D341Med (cell line): Measurements from ENCODE around the gene PMAIP1.
"Not testable (repeated sequence)": the region's sequence is repeated elsewhere in the genome, so short reads cannot be mapped to it uniquely, and the experiment has no call there.

Source experiments
- DNase-seq: peaks from one replicate; pipeline ENCODE4 v3.0.0; 2012; ENCODE audit warnings: low spot score

Gene PMAIP1

GRCh38 chr18:59899298-59900221 is at the start of gene PMAIP1:
Gene PMAIP1 (plus strand): TSS chr18:59899996. CDS start chr18:59900178, 182 bp downstream.
- peak; percentile 98 for DNase-seq

GRCh38 chr18:59851784-59852399 is 47.9 kb upstream of the PMAIP1 start:
- DNase-seq, result no peak

GRCh38 chr18:59852548-59852947 is 47.2 kb upstream of the PMAIP1 start:
- no peak for DNase-seq

- no peak for DNase-seq
These were observed 46.4 kb upstream of the PMAIP1 start for GRCh38 chr18:59853380-59853779.

GRCh38 chr18:59853988-59854387 is 45.8 kb upstream of the PMAIP1 start:
- not testable (repeated sequence) for DNase-seq

GRCh38 chr18:59861009-59861408 is 38.8 kb upstream of the PMAIP1 start:
- DNase-seq, result no peak

- DNase-seq, result no peak
These were observed 37.6 kb upstream of the PMAIP1 start for GRCh38 chr18:59861963-59862819.

- no peak for DNase-seq
These were observed 34.4 kb upstream of the PMAIP1 start for GRCh38 chr18:59865241-59865986.

GRCh38 chr18:59866551-59867269 is 33.1 kb upstream of the PMAIP1 start:
- DNase-seq, result no peak

- DNase-seq, result no peak
These were observed 32.3 kb upstream of the PMAIP1 start for GRCh38 chr18:59867337-59868104.

- no peak for DNase-seq
These were observed 29.1 kb upstream of the PMAIP1 start for GRCh38 chr18:59870623-59871130.

- no peak for DNase-seq
These were observed 28.0 kb upstream of the PMAIP1 start for GRCh38 chr18:59871711-59872362.

GRCh38 chr18:59873641-59874040 is 26.2 kb upstream of the PMAIP1 start:
- DNase-seq, result no peak

- no peak for DNase-seq
These were observed 25.6 kb upstream of the PMAIP1 start for GRCh38 chr18:59874166-59874565.

GRCh38 chr18:59876310-59876626 is 23.5 kb upstream of the PMAIP1 start:
- no peak for DNase-seq

GRCh38 chr18:59877361-59877760 is 22.4 kb upstream of the PMAIP1 start:
- DNase-seq, result no peak

- DNase-seq, result no peak
These were observed 21.2 kb upstream of the PMAIP1 start for GRCh38 chr18:59878644-59879043.

- DNase-seq, result no peak
These were observed 17.8 kb upstream of the PMAIP1 start for GRCh38 chr18:59881728-59882656.

- DNase-seq, result no peak
These were observed 15.4 kb upstream of the PMAIP1 start for GRCh38 chr18:59884351-59884750.
